GM12872 (cell line): ENCODE data around the gene XYLT1.

Source experiments
- CTCF ChIP-seq: IDR thresholded peaks from 3 replicates; pipeline ENCODE4 v1.5.1; 2011; ENCODE audit warnings: low read depth, mild to moderate bottlenecking, low read length, moderate library complexity; ENCODE audit not compliant: insufficient read depth

Gene XYLT1

DNA sequence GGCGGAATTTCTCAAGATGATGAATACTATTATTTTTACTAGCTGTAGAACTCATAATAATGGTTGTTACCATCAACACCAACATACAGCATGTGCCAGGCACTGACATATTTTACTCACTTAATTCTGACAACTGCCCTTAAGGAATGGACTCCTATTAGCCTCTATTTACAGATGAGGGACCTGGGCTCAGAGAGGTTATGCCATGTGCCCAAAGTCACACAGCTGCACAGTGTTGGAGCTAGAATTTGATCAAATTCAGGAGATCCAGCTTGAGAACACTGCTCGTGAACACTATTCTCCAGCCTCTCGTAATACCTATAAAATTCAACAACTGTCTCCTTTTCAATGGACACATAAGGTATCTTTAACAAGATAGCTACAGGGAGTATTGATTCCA lies 97.2 kb downstream of the XYLT1 start:
- no peak for TF ChIP-seq CTCF

- no peak for TF ChIP-seq CTCF
Measured at GRCh38 chr16:17372386-17372785, 98.4 kb downstream of the XYLT1 start.

DNA sequence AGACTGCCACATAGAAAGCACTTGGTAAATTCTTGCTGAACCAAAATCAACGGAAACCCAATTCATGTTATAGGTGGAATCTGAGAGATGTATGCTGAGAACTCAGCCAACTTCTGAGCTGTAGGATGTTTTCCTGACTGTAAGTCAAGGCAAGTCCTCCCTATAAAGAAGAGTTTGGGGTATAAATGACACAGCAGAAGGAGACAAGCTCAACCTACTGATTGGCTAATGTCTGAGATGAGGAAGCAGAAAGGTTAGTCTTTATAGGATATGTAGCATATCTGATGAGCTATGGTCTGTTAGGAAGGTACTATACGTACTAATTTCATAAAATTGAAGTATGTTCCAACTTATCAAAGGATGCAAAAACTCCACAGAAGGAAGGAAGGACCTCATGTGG lies 99.5 kb downstream of the XYLT1 start:
- no peak for TF ChIP-seq CTCF

GRCh38 chr16:17370731-17371285 lies 100.0 kb downstream of the XYLT1 start:
- TF ChIP-seq CTCF: no peak

DNA sequence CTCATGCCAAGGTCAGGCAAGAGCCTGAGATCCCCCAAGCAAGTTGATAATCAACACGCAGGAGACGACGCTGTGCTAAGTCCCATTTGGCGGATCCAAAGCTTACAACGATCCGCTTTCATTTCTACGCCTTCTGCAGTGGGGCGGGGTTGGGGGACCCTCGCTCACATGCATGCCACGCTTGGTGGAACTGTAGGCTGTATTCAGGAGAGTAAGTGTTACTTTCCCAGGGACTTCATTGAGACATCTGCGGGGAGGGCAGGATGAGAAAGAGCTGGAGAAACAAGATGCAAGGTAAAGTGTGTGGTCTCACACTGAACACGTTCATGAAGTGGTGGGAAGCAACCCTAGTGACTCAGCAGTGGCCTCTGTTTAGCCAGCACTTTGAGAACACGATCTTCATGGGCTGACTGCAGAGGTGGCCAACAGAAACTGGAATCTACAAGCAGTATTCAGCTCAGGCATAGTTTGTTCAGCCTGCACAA lies 100.5 kb downstream of the XYLT1 start:
- TF ChIP-seq CTCF: no peak

GRCh38 chr16:17369421-17370222 lies 101.1 kb downstream of the XYLT1 start:
- no peak for TF ChIP-seq CTCF

DNA sequence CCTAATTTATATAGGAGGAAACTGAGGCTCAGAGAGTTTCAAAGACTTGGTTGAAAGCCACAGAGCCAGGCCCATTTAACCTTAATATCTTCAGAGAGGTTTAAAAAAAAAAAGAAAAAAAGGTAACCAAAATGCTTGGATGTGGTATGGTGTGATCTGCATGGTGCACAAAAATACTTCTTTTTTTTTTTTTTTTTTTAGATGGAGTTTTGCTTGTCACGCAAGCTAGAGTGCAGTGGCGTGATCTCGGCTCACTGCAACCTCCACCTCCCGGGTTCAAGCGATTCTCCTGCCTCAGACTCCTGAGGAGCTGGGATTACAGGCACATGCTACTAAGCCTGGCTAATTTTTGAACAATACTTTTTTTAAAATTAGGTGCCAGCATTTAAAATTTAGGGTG lies 101.8 kb downstream of the XYLT1 start:
- no peak for TF ChIP-seq CTCF
